Activated effector memory CD4-positive, alpha-beta T cell treated with Interleukin-2 at 50 U/mL for 16 hours (primary cell): ENCODE results near the gene MAP3K14.
"Not testable (repeated sequence)": the region's sequence is repeated elsewhere in the genome, so short reads cannot be mapped to it uniquely, and the experiment has no call there.

Experiments used
- DNase-seq: peaks from one replicate; pipeline ENCODE4 v3.0.0-alpha.2; 2020

Gene MAP3K14

DNA sequence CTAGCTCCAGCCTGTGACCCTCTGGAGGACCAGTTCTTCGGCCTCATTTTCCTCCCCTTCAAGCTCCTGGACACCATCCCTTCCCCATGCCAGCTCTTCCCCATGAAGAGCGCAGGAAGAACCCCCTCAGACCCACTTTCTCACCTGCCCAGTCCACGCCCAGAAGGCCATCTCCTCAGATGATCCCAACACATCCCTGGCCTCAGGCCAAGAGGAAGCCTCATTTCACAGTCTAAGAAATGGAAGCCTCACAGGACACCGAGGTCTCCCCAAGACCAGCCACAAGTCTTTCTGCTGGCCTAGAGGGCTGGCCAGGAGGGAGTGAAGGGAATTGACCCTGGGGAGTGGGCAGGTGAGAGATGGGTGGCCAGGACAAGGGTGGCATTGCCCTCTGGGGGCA lies 62.9 kb downstream of the MAP3K14 start:
- DNase-seq = no peak

DNA sequence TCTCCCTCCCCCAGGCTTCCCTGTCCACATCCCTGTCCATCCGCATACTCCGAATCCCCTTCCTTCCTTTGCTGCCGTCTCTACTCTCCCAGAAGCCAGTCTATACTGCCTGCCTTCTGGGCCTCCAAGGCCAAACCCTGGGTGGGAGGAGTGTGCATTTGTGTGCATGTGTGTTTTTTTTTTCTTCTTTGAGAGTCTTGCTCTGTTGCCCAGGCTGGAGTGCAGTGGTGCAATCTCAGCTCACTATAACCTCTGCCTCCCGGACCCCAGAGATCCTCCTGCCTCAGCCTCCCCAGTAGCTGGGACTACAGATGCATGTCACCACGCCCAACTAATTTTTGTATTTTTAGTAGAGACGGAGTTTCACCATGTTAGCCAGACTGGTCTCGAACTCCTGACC lies 63.6 kb downstream of the MAP3K14 start:
- not testable (repeated sequence) for DNase-seq

DNA sequence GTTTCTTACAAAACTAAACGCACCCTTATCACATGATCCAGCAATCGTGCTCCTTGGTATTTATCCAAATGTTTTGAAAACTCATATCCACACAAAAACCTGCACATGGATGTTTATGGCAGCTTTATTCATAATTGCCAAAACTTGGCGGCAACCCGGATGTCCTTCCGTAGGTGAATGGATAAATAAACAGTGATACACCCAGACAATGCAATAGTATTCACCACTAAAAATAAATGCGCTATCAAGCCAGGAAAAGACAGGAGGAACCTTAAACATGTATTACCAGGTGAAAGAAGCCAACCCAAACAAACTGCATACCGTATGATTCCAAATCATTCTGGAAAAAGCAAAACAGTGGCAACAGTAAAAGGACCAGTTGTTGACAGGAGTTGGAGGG lies 64.9 kb downstream of the MAP3K14 start:
- DNase-seq = no peak

- DNase-seq = peak; percentile 80
Measured at GRCh38 chr17:45248132-45248957, 68.5 kb downstream of the MAP3K14 start.

DNA sequence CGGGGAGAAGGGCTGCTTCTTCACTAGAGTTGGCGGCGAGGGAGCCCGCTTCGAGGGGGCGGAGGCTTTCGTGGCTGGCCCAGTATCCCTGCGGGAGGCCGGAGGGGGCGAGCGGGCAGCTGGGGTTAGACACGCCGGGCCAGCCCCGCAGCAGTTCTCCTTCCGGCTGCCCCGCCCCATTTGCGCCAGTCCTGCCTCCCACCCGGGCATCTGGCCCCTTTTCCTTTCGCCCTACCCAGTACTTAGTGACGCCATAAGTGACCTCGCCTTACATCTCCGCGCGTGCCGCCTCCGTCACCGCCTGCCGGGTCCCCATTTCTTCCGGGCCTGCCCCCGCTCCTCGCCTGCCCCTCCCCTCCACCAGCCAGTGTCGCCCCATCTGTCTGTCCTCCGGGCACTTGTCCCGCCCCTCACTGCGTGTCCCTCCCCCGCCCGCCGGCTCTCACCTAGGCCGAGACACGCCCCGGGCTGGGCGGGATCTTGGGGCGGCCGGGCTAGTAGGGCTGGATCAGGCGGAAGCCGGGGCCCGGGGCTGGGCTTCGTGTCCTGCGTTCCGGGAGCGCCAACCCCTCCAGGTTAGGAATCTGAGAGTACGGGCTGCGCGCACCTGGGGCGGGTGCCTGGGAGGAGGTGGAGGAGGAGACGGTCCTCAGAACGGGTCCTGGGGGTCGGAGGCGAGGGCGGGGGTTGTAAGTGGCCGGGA lies 69.2 kb downstream of the MAP3K14 start:
- peak; percentile 95 for DNase-seq

GRCh38 chr17:45246861-45247428 lies 69.9 kb downstream of the MAP3K14 start:
- no peak for DNase-seq

DNA sequence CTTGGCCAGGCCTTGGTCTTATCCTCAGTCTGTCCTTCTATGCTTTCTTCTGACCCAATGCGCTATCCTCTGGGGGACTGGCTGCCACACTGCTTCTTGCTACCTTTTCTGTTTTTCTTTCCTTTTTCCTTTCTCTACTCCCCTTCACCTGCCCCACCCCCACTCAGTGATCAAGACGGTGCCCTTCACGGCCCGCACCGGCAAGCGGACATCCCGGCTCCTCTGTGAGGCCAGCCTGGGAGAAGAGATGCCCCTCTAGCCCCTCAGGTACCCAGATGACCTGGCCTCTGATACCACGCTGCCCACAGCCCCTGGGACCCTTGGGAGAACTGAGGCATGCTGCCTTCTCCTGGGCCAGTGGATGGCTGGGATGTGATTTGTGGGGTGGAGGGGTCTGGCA lies 70.5 kb downstream of the MAP3K14 start:
- DNase-seq = no peak

GRCh38 chr17:45244725-45245656 lies 71.8 kb downstream of the MAP3K14 start:
- no peak for DNase-seq

GRCh38 chr17:45243750-45244149 lies 73.1 kb downstream of the MAP3K14 start:
- DNase-seq = no peak

- DNase-seq = no peak
Measured at GRCh38 chr17:45242029-45242414, 74.8 kb downstream of the MAP3K14 start.

- no peak for DNase-seq
Measured at GRCh38 chr17:45241328-45242028, 75.3 kb downstream of the MAP3K14 start.

DNA sequence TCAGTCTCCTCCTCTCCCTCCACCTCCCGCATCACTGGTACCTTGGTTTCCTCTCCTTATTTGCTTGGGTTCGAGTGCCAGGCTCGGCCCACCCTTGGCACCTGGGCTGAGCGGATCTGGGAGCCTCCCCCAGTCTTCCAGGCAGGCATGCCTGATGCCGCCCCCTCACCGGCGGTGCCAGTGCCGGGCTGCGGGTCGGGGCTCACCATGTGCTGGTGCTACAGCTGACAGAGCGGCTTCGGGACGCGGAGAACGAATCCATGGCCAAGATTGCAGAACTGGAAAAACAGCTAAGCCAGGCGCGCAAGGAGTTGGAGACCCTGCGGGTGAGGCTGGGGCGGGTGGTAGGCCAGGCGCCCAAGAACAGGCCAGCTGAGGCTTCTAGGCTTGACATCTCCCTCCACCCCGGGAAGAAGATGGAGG lies 75.9 kb downstream of the MAP3K14 start:
- DNase-seq = no peak

DNA sequence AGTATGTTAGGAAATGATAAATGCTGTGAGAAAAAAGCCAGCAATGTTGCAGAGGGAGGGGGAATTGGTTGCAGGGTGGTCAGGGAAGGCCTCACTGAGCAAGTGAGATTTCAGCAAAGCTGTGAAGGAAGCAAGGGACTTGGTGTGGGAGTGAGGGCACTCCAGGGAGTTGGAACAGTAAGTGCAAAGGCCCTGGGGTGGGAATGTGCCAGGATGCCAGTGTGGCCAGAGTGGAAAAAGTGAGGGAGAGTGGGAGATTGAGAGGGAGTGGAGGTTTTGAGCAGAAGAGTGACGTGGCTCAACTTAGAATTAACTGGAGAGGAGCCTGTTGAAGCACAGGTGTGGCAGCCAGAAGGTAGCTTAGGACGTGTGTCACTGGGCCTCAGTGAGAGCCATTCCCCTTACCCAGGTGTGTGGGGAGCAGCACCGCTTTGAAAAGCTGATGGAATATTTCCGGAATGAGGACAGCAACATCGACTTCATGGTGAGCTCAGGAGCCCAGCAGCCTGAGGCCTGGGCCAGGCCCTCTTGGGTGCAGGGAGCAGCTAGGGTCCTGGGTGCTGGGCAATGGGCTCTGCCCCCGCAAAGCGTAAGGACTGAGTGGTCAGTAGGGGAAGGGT lies 78.6 kb downstream of the MAP3K14 start:
- no peak for DNase-seq

GRCh38 chr17:45237686-45238085 lies 79.1 kb downstream of the MAP3K14 start:
- no peak for DNase-seq

- no peak for DNase-seq
Measured at GRCh38 chr17:45236282-45236606, 80.6 kb downstream of the MAP3K14 start.

DNA sequence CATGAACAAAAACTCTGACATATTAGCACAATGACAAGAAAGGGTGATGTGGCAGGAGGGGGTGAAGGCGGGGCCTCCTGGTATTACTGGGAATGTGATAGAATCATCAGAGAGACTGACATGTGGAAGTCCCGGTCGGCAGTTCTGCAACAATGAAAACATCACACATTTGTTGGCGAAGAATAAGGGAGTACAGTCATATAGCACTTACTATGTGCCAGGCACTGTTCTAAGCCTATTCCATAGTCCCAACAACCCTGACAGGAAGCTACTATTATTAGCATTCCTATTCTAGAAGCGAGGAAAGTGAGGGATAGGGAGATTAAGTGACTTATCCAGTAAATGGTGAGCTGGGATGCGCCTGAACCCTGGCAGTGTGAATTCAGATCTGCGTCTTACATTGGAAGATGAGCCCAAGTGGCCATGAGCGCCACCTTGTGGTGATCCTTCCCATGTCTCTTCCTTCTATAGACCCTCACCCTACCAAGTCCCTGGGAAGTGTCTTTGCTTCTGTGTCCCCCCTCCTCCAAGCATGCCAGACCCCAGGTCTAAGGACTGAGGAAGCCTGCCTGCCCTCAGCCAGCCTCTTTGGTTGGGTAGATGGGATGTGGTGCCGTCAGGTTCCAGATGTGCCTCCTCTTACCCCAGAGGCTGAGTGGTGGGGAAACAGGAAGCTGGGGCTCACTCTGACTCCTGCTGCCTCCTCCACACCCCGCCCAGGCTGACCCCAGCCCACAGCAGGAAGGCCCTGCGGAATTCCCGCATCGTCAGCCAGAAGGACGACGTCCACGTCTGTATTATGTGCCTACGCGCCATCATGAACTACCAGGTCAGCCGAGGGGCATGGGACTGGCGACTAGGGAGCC lies 81.2 kb downstream of the MAP3K14 start:
- DNase-seq = peak; percentile 62

DNA sequence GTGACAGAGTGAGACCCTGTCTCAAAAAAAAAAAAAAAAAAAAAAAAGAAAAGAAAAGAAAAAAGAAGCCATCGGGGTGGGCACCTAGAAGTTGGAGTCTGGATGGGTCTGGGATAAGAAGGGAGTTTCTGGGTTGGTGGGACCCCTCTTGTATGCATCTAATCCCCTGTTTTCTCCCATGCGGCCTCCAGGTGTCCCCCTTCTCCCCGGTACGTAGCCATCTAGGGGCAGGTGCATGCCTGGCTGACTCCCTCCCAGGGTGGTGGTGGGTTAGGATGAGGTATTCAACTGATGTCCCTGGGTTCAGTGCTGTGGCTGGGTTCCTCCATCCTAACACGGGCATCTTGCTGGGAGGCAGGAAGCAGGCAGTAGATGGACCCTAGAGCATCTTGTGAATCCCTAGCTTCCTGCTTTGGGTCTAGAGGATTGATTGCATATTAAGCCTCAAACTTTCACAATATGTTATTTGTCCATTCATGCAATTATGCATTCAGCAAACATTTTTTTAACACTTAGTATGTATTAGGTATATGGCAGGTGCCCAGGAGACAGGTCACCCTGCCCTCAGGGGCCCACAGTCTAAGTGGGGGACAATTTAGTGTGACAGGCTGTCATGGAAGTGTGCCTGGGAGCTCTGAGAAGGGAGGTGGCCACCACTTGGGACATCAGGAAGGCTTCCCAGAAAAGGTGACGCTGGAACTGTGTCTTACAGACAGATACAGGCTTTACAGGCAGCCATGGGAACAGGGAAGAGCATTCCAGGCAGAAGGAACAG lies 82.0 kb downstream of the MAP3K14 start:
- no peak for DNase-seq

GRCh38 chr17:45233423-45233924 lies 83.3 kb downstream of the MAP3K14 start:
- no peak for DNase-seq

DNA sequence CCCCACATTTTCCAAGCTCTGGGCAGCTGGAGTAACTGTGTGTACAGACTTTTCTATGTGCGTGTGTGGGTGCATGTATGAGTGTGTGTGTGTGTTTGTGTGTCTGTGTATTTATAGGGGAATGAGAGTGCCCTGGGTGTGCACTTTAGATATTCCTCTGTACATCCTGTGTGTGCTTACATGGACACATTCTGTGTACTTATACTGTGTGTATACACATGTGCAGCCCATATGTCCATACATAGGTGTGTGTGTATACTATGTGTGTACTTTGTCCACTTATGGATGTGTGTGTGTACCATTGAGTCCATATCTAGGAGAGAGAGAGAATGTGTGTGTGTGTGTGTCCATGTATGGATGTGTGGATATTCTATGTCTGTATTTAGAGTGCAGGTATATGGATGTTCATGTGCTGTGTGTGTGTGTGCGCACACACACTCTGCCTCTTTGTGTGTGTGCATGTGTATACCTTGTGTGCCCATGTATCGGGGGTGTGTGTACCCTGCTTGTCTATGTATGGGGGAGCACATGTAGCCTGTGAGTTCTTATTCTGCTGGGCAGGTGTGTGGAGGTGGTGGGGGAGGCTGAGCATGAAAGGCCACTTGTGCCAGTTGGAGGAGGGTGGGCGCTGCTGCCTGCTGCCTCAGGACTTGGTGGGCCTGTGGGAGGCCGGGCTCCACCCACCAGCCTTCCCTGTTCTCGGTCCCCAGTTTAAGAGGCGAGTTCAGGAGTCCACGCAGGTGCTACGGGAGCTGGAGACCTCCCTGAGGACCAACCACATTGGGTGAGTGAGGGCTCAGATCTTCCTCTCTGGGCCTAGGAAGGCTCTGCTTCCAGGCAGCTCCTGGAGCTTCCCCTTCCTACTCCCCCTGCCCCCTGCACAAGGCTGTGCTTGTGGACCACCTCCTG lies 84.1 kb downstream of the MAP3K14 start:
- DNase-seq = no peak
